ENCODE measurements around the gene FRMD4A.
"Not testable (repeated sequence)": the region's sequence is repeated elsewhere in the genome, so short reads cannot be mapped to it uniquely, and the experiment has no call there.

FRMD4A gene

DNA sequence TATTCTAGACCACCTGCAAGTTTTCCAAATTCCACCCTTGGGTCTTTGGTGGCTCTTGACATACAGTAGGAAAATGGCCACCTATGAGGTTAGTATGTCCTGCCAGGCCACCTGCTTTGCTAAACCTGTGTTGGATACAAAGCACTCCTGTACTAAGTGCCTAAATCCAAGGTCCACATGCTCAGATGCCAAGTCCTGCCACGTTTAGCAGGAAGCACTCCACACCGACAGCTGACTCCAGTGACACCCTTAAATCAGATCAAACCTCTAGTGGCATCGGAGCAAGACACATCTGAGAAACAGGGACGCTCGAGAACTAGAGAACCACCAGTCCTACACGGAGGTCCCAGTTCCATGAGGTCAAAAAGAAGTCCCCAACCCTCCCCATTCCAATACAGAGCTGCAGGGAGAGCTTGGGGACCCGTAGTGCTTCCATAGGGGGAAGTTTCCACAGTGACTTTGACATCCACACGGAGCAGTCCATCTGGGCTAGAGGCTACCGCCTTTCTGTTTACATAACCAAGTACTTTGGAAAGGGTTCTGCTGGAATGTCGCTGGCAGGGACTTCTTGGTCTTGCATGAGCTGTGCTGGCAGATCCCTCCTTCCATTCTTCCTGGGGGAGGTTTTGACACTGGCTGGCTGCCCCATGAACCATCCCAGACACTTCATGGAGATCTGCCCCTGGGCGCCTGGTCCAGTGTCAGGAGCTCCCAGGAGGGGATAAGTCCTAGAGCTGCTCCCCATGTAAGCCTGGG is 453.4 kb downstream of the FRMD4A start:
- DNase-seq (ENCODE audit: low read depth) = no peak

DNA sequence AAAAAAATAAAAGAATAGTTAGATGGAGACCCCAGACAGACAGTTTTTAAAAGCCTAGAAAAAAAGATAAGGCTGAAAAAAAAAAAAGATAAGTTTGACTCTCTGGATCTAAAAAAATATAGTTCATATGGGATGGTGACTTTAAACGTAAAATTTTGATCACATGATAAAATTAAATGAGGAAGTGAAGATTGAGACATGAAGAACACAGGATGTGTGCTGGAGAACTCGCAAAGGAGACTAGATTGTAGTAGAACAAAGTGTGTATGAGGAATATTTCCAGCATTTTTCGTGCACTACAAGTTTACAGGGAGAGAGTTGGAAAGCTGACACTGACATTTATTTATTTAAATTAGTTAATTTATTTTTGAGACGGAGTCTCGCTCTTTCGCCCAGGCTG is 457.5 kb downstream of the FRMD4A start:
- DNase-seq (ENCODE audit: low read depth) = no peak

DNA sequence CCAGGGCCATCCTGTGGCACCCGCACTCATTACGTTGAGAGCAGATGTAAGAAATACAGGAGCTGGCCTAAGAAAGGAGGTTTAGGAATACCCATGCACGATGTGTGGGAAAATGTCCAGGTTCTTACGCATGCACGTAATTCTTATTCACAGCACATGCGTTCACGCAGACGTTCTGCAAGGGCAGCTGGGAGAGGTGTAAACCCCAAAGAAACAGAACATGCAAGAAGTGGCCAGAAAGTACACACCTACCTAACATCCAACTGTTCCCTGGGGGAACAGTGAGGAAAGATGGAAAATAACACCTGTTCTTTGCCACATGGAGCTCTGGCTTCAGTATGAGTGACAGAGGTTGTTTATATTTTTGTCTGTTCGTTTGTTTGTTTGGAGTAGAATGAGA is 458.3 kb downstream of the FRMD4A start:
- DNase-seq (ENCODE audit: low read depth) = no peak

DNA sequence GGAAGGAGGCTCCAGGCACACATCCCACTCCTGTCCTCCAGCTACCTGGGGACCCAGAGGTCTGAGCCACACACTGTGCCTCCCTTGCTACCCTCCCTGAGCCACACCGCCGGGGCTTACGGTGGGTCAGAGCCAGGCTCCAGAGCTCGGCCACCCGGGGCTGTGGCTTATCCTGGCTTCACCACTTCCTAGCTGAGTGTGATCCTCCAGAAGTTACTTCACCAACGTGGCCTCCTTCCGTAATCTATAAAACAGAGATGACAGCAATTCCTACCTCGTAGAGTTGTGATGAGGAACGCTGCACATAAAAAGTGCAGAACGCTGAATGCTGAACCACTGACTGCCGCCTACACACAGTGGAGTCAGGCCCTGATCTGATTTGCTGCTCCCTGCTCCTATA is 458.9 kb downstream of the FRMD4A start:
- DNase-seq (ENCODE audit: low read depth) = no peak

- DNase-seq (ENCODE audit: low read depth) = no peak
Measured at GRCh38 chr10:13871011-13871410, 459.7 kb downstream of the FRMD4A start.

DNA sequence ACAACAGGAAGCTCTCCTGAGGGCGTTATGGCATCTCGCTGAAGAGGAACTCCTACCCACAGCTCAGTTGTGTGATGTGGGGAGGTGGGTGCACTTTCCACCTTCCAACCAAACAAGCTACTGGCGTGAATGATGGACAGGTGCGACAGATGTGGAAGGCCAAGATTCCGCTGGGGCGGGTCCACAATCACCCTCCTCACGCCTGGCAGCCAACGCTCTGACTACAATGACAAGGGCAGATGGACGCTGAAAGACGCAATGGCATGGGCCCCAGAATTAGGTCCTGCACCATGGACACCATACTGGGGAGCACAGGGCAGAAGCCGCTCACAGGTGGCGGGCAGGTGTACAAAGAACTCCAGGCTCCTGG is 461.4 kb downstream of the FRMD4A start:
- DNase-seq (ENCODE audit: low read depth) = no peak

DNA sequence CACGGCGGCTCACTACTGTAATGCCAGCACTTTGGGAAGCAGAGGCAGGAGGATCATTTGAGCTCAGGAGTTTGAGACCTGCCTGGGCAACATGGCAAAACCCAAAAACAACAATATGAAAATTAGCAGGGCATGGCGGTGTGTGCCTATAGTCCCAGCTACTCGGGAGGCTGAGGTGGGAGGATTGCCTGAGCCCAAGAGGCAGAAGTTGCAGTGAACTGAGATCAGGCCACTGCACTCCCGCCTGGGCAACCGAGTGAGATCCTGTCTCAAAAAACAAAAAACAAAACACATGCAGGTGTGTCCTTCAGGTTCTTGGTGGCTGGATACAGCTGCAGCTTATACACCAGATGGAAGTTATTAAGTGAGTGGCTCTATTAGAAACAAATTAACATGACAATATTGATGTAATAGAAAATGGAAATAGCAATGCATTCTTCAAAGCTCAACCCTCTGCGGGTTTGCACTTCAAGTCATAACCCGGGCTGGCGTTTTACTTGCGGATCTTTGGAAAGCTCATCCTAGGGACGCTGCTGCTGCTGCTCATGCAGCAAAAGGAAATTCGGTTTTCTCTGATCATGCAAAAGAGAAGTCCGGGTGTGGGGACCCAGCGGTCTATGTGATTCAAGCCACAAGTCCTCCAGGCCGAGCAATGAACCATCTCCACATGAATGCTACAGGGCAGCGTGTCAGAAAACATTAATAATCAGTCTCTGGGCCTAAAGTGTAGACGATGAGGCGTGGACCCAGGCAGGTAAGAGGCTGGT is 462.0 kb downstream of the FRMD4A start:
- no peak for DNase-seq (ENCODE audit: low read depth)

GRCh38 chr10:13867822-13868221 is 462.9 kb downstream of the FRMD4A start:
- no peak for DNase-seq (ENCODE audit: low read depth)

- DNase-seq (ENCODE audit: low read depth) = no peak
Measured at GRCh38 chr10:13865758-13866491, 464.8 kb downstream of the FRMD4A start.

GRCh38 chr10:13865220-13865619 is 465.5 kb downstream of the FRMD4A start:
- not testable (repeated sequence) for DNase-seq (ENCODE audit: low read depth)

DNA sequence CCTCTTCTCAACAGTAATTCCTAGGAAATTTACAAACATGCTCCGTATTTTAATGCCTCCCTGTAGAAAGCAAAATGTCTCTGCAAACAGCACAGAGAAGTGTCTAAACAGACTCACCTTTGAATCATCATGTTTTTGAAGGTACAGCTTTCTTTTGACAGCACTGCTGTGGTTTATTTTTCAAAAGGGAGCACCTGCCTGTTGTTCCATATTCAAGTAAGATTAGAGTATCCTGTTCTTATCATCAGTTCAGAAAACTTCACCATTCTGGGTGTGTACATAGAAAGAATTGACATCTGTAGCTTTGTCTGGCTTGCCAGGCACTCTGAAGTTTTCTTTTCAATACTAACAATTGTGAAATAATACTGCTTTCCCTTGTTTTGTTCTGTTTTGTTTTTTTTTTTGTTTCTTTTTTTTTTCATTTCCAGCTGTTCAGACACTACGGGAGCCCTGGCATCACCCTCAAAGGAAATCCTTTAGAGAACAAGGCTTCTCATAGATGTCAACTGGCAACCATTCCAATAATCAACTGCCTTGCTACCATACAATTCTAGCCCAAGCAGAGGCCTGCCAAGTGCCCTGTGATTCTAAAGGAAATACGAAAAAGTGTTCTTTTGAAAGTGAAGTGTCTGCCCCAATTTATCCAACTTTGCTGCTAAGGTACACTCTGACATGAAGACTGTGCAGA is 468.0 kb downstream of the FRMD4A start:
- DNase-seq (ENCODE audit: low read depth) = no peak

GRCh38 chr10:13860886-13861285 is 469.8 kb downstream of the FRMD4A start:
- no peak for DNase-seq (ENCODE audit: low read depth)

- no peak for DNase-seq (ENCODE audit: low read depth)
Measured at GRCh38 chr10:13859979-13860654, 470.6 kb downstream of the FRMD4A start.

DNA sequence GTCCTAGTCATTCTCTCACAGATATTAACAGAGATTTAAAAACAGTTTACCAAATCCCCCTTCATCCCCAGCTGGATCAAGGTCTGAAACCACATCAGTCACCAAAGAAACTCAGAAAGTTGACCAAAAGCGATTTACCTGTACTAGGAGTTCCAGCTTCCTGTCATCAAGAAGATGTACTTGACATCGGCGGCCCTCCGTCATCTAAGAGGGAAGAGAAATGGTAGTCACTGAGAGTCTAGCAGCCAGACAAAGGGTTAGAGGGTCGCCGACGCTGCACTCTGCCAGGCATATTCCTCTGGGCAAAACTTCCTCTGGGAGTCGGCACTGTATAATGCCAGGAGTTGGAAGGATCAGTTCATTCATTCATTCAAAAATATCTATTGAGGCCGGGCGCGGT is 472.0 kb downstream of the FRMD4A start:
- no peak for DNase-seq (ENCODE audit: low read depth)

DNA sequence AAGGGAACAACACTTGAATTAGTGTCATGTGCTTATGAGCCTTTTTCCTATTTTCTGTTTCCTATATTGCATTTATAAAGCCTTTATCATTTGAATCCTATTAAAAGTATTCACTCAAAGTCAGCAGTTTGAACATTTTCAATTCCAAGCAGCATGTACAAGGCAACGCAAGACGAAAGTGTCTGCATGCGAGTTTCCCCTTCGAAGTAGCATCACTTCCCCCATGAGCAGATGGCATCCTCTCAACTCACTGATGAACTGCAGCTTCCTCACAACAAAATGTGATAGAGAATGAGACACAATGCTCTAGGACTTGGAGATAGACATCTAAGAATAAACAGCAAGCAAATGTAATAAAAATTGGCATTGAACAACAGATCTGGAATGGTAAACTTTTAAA is 473.3 kb downstream of the FRMD4A start:
- no peak for DNase-seq (ENCODE audit: low read depth)

GRCh38 chr10:13853854-13854253 is 476.9 kb downstream of the FRMD4A start:
- no peak for DNase-seq (ENCODE audit: low read depth)

GRCh38 chr10:13852872-13853271 is 477.9 kb downstream of the FRMD4A start:
- no peak for DNase-seq (ENCODE audit: low read depth)

DNA sequence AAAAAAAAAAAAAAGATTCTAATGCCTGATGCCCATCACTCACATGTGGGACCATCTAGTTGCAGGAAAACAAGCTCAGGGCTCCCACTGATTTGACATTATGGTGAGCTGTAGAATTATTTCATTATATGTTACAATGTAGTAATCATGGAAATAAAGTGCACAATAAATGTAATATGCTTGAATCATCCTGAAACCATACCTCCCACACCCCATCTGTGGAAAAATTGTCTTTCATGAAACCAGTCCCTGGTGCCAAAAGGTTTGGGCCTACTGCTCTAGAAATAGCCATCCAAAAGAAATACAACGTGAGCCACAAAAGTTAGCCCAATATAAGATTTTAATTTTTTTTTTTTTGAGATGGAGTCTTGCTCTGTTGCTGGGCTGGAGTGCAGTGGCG is 478.8 kb downstream of the FRMD4A start:
- DNase-seq (ENCODE audit: low read depth) = no peak

- no peak for DNase-seq (ENCODE audit: low read depth)
Measured at GRCh38 chr10:13848520-13849445, 481.9 kb downstream of the FRMD4A start.

GRCh38 chr10:13847201-13847631 is 483.5 kb downstream of the FRMD4A start:
- DNase-seq (ENCODE audit: low read depth) = no peak

DNA sequence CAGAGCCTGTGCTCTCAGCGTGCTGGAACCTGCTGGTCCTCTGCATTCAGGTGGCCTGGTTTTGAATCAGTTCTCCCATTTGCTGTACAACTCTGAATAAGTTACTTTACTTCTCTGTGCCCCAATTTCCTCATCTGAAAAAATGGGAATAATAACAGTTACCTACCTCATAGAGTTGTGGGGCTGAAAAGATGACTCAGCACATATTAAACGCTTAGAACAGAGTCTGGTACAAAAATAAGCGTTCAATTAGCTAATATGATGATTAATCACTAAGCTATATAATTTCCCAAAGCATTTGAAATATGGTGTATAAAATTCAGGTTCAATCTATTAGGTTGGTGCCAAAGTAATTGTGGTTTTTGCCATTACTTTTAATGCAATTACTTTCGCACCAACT is 484.8 kb downstream of the FRMD4A start:
- no peak for DNase-seq (ENCODE audit: low read depth)

Data from stimulated activated CD8-positive, alpha-beta memory T cell treated with anti-CD3 and anti-CD28 coated beads, Interleukin-12 subunit alpha, Interleukin-12 subunit beta, amount 100 ng/mL, for 4 hours (primary cell).